Femur (tissue), 1 donor: ENCODE results near the gene EPC1.
A peak's percentile ranks its signal among the peaks of the same experiment; 100 is the strongest.
"Not testable (repeated sequence)": the region's sequence is repeated elsewhere in the genome, so short reads cannot be mapped to it uniquely, and the experiment has no call there.

Experiments
- DNase-seq: peaks from one replicate; pipeline ENCODE4 v3.0.0-alpha.2; 2017

EPC1 gene

GRCh38 chr10:32367793-32368453 is 21.0 kb upstream of the EPC1 start:
- peak; percentile 77 for DNase-seq

- no peak for DNase-seq
Measured at GRCh38 chr10:32366588-32366987, 19.6 kb upstream of the EPC1 start.

- DNase-seq, result no peak
Measured at GRCh38 chr10:32366111-32366510, 19.2 kb upstream of the EPC1 start.

- DNase-seq, result not testable (repeated sequence)
Measured at GRCh38 chr10:32365404-32365803, 18.4 kb upstream of the EPC1 start.

- DNase-seq, result no peak
Measured at GRCh38 chr10:32362571-32362970, 15.6 kb upstream of the EPC1 start.

GRCh38 chr10:32360884-32361283 is 13.9 kb upstream of the EPC1 start:
- DNase-seq, result no peak

GRCh38 chr10:32360241-32360640 is 13.3 kb upstream of the EPC1 start:
- no peak for DNase-seq

- DNase-seq, result no peak
Measured at GRCh38 chr10:32357056-32357735, 10.2 kb upstream of the EPC1 start.

- DNase-seq, result not testable (repeated sequence)
Measured at GRCh38 chr10:32354690-32355089, 7.7 kb upstream of the EPC1 start.

- no peak for DNase-seq
Measured at GRCh38 chr10:32350811-32351350, 3.9 kb upstream of the EPC1 start.

- DNase-seq, result no peak
Measured at GRCh38 chr10:32349968-32350738, 3.2 kb upstream of the EPC1 start.

- no peak for DNase-seq
Measured at GRCh38 chr10:32349199-32349585, 2.2 kb upstream of the EPC1 start.

GRCh38 chr10:32348297-32349198 is 1.6 kb upstream of the EPC1 start:
- no peak for DNase-seq

GRCh38 chr10:32347363-32348022 is 535 bp upstream of the EPC1 start:
- DNase-seq, result no peak

GRCh38 chr10:32346134-32346550 is 816 bp downstream of the EPC1 start:
- peak; percentile 98 for DNase-seq

- no peak for DNase-seq
Measured at GRCh38 chr10:32341596-32341995, 5.4 kb downstream of the EPC1 start.

- DNase-seq, result no peak
Measured at GRCh38 chr10:32340596-32341180, 6.3 kb downstream of the EPC1 start.

- DNase-seq, result no peak
Measured at GRCh38 chr10:32338262-32338661, 8.7 kb downstream of the EPC1 start.

GRCh38 chr10:32337350-32337749 is 9.6 kb downstream of the EPC1 start:
- no peak for DNase-seq

- no peak for DNase-seq
Measured at GRCh38 chr10:32333849-32334248, 13.1 kb downstream of the EPC1 start.

- no peak for DNase-seq
Measured at GRCh38 chr10:32332299-32332750, 14.6 kb downstream of the EPC1 start.
